ENCODE data around the gene IRX1.

Gene IRX1

DNA sequence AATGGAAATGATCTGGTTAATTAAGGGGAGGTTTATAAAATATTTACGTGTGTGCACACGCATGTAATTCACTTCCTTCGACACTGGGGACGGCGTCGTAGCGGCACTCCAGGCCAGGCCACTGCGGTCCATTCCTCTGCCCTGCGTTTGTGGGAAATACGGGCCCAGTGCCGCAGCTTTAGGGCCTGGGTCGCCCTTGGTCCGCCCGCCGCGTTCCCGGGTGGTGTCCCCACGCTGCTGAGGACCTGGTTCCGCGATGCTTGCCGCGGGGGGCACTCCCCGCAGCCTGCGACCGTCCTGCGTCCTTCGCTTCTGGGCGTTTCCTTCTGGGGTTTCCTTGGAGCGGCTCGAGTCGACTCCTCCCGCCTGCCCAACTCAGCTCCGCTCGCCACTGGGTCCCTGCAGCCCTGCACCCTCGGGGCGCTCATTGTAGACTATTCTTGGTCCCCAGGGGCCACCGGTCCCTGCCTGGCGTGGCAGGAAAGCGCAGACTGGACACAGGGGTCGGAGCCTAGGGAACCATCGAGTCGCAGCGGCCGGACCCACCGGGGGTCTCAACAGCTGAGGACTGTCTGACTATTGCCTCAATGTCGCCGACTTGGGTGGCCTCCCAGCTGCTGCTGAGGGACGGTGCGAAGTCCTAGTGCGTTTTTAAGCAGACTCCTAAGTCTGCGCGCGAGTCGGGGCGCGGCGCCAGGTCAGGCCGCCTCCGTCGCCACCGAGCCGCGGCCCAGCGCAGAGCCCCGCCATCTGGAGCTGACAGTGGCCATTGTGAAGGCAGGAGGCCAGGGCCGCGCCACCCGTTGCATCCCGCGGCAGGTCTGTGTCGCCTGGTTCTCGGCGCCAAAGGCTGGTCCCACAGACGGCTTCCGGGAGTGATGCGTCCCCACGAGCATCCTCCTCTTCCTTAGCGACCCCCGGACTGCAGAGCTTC is 4.4 kb upstream of the IRX1 start:
- Histone ChIP-seq H3K27ac (ENCODE audit: low read depth, low read length) (no peak overlapping the region), H3K36me3 (ENCODE audit: low read length) (no peaks in the 10 kb centered on the region), H3K79me2 (ENCODE audit: insufficient read depth, low read length) (no peaks in the 10 kb centered on the region), H3K9me2 (replicated peaks; ENCODE audit: insufficient read depth, low read length) (no peaks in the 10 kb centered on the region), H3K4me2 (ENCODE audit: low read depth, low read length, poor library complexity, severe bottlenecking) (no peak overlapping the region), H4K20me1 (ENCODE audit: low read depth, low read length) (no peaks in the 10 kb centered on the region), H3K4me3 (ENCODE audit: insufficient read depth, low read length, poor library complexity, severe bottlenecking) (no peak overlapping the region), H3F3A (ENCODE audit: insufficient read depth) (no peaks in the 10 kb centered on the region), H3K9ac (ENCODE audit: low read length) (no peak overlapping the region), H3K27me3 (ENCODE audit: low read length) (no peaks in the 10 kb centered on the region), H3K9me3 (ENCODE audit: insufficient read depth, low read length) (peaks cover 5% of the 10 kb centered on the region; the same call in 1 of the 2 replicates), H2AFZ (ENCODE audit: low read depth, low read length, severe bottlenecking) (no peak overlapping the region)
- TF ChIP-seq, protein P1, sequence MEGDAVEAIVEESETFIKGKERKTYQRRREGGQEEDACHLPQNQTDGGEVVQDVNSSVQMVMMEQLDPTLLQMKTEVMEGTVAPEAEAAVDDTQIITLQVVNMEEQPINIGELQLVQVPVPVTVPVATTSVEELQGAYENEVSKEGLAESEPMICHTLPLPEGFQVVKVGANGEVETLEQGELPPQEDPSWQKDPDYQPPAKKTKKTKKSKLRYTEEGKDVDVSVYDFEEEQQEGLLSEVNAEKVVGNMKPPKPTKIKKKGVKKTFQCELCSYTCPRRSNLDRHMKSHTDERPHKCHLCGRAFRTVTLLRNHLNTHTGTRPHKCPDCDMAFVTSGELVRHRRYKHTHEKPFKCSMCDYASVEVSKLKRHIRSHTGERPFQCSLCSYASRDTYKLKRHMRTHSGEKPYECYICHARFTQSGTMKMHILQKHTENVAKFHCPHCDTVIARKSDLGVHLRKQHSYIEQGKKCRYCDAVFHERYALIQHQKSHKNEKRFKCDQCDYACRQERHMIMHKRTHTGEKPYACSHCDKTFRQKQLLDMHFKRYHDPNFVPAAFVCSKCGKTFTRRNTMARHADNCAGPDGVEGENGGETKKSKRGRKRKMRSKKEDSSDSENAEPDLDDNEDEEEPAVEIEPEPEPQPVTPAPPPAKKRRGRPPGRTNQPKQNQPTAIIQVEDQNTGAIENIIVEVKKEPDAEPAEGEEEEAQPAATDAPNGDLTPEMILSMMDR (IDR thresholded peaks at IDR 0.05; ENCODE audit: insufficient read depth, low read length, poor library complexity, severe bottlenecking): no peak
- TF ChIP-seq EZH2phosphoT487 (conservative IDR thresholded peaks at IDR 0.05; ENCODE audit: low read length): no peak

DNA sequence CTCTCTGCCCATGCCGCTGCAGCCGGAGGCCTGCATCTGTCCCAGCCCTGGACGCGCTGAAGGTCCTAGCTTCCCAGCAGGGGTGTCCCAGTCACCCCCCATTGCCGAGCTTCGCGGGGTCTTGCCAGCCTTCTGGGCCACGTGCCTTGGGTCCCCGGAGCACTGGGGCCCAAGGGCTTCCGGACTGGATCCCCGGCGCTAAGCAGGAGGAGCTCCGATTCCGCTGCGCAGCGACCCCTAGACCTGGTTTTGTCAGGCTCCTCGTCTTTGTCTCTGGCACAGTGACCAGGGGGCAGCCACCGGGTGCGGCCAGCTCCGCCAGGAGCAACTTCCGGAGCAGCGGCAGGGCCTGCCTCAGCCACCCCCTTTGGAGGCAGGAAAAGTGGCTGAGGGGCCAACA is 3.3 kb upstream of the IRX1 start:
- TF ChIP-seq, protein P1 (IDR thresholded peaks at IDR 0.05; ENCODE audit: insufficient read depth, low read length, poor library complexity, severe bottlenecking): no peak
- TF ChIP-seq EZH2phosphoT487 (conservative IDR thresholded peaks at IDR 0.05; ENCODE audit: low read length): no peak
- peaks cover 5% of the 10 kb centered on the region; the same call in 1 of the 2 replicates for H3K9me3 ChIP-seq (ENCODE audit: insufficient read depth, low read length)

DNA sequence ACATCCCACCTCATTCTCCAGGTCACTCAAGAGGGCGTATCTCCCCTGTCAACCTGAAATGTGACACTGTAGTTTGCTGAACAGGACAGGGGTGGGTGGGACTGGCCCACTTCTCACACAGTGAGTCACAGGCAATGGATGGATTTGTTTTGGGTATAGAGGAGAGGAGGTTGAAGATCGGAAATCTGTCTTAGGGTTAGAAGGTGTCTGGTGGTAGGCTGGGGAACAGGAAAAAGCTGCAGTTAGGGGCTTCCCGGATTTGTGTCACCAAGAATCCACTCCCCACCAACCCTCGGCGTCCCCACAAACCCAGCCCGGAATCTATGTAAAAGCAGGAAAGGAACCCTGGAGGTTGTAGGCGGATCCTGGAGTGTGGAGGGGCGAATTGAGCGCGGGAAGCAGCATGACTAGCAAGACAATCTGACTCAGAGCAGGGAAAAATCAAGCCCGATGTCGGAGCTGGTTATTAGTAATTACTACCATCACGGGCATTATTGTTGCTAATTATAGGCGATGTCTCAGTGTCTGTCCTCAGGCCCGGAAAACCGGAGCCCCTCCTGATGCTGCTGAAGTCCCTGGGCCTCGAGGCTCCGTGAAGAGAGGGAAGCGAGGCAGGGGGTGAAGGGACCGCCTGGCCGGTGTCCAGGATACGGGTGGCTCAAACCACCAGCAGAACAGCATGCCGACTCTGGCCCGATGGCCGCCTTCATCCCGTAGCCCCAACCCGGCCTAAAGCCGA is 1.7 kb upstream of the IRX1 start:
- Histone ChIP-seq H3K9me2 (replicated peaks; ENCODE audit: insufficient read depth, low read length) (no peaks in the 10 kb centered on the region), H3K27me3 (ENCODE audit: low read length) (no peaks in the 10 kb centered on the region), H3K79me2 (ENCODE audit: insufficient read depth, low read length) (no peaks in the 10 kb centered on the region), H3K4me2 (ENCODE audit: low read depth, low read length, poor library complexity, severe bottlenecking) (no peak overlapping the region), H3K36me3 (ENCODE audit: low read length) (no peaks in the 10 kb centered on the region), H3K4me3 (ENCODE audit: insufficient read depth, low read length, poor library complexity, severe bottlenecking) (no peak overlapping the region), H3F3A (ENCODE audit: insufficient read depth) (no peaks in the 10 kb centered on the region), H4K20me1 (ENCODE audit: low read depth, low read length) (no peaks in the 10 kb centered on the region), H3K9me3 (ENCODE audit: insufficient read depth, low read length) (peaks cover 5% of the 10 kb centered on the region; the same call in 1 of the 2 replicates), H3K27ac (ENCODE audit: low read depth, low read length) (no peak overlapping the region), H3K9ac (ENCODE audit: low read length) (no peak overlapping the region), H2AFZ (ENCODE audit: low read depth, low read length, severe bottlenecking) (no peak overlapping the region)
- TF ChIP-seq, protein P1 (IDR thresholded peaks at IDR 0.05; ENCODE audit: insufficient read depth, low read length, poor library complexity, severe bottlenecking): no peak
- TF ChIP-seq EZH2phosphoT487 (conservative IDR thresholded peaks at IDR 0.05; ENCODE audit: low read length): no peak

More for the DNA sequence above, 3.3 kb upstream of the IRX1 start:
- Histone ChIP-seq H3K4me2 (ENCODE audit: low read depth, low read length, poor library complexity, severe bottlenecking) (no peak overlapping the region), H3K36me3 (ENCODE audit: low read length) (no peaks in the 10 kb centered on the region), H3K9ac (ENCODE audit: low read length) (no peak overlapping the region), H3K4me3 (ENCODE audit: insufficient read depth, low read length, poor library complexity, severe bottlenecking) (no peak overlapping the region), H3F3A (ENCODE audit: insufficient read depth) (no peaks in the 10 kb centered on the region), H3K27ac (ENCODE audit: low read depth, low read length) (no peak overlapping the region), H4K20me1 (ENCODE audit: low read depth, low read length) (no peaks in the 10 kb centered on the region), H3K79me2 (ENCODE audit: insufficient read depth, low read length) (no peaks in the 10 kb centered on the region), H2AFZ (ENCODE audit: low read depth, low read length, severe bottlenecking) (no peak overlapping the region), H3K27me3 (ENCODE audit: low read length) (no peaks in the 10 kb centered on the region), H3K9me2 (replicated peaks; ENCODE audit: insufficient read depth, low read length) (no peaks in the 10 kb centered on the region)
